H1 (cell line): ENCODE data around the gene ESYT2. TPM values are rescaled to one million over a fixed set of nuclear protein-coding genes. Genes with fewer than 3 reads are reported as not detected.

Experiments used
- ATF2 ChIP-seq: IDR thresholded peaks from 2 replicates; pipeline ENCODE4 v1.6.1; 2012; ENCODE audit warnings: low read length, inconsistent platforms
- CREB1 ChIP-seq: IDR thresholded peaks from 2 replicates; pipeline ENCODE4 v1.6.1; 2012; ENCODE audit warnings: inconsistent platforms
- EGR1 ChIP-seq: IDR thresholded peaks from 2 replicates; pipeline ENCODE4 v1.6.1; 2011; ENCODE audit warnings: low read depth, low read length, borderline replicate concordance
- FOSL1 ChIP-seq: IDR thresholded peaks from 2 replicates; pipeline ENCODE4 v1.6.1; 2011; ENCODE audit warnings: mild to moderate bottlenecking, low read depth, low read length, moderate library complexity; ENCODE audit not compliant: insufficient read depth
- JUN ChIP-seq: IDR thresholded peaks from 2 replicates; pipeline ENCODE4 v1.6.1; 2011; ENCODE audit warnings: low read depth, mild to moderate bottlenecking, improper control_type of control experiment, low read length
- MAFK ChIP-seq: IDR thresholded peaks from 2 replicates; pipeline ENCODE4 v1.6.1; 2012; ENCODE audit warnings: low read depth, mild to moderate bottlenecking, improper control_type of control experiment, low read length
- RNF2 ChIP-seq: fragments of 200-900, 300-1000 bp; sonication (generic); IDR thresholded peaks from 2 replicates; pipeline ENCODE4 v1.7.1; 2016; ENCODE audit warnings: borderline replicate concordance, low read depth, mild to moderate bottlenecking, antibody characterized with exemption, low read length; ENCODE audit not compliant: poor library complexity, severe bottlenecking; ENCODE audit errors: missing control alignments
- SIX5 ChIP-seq: IDR thresholded peaks from 2 replicates; pipeline ENCODE4 v1.6.1; 2011; ENCODE audit warnings: mild to moderate bottlenecking, low read depth, low read length
- SRF ChIP-seq: IDR thresholded peaks from 2 replicates; pipeline ENCODE4 v1.6.1; 2011; ENCODE audit warnings: mild to moderate bottlenecking, low read depth, low read length, moderate library complexity
- TAF7 ChIP-seq: optimal IDR thresholded peaks from 2 replicates; pipeline ENCODE3; 2011; ENCODE audit warnings: low read depth, mild to moderate bottlenecking, inconsistent platforms, low read length, moderate library complexity, borderline replicate concordance
- TBP ChIP-seq: IDR thresholded peaks from 2 replicates; pipeline ENCODE4 v1.6.1; 2011; ENCODE audit warnings: low read depth, low read length, improper control_type of control experiment
- YY1 ChIP-seq: IDR thresholded peaks from 2 replicates; pipeline ENCODE4 v1.6.1; 2011; ENCODE audit warnings: low read depth, mild to moderate bottlenecking, low read length
- polyA plus RNA-seq, 7 experiments: library from polyadenylated mRNA; depleted of rRNA in 3 of 7; stranded (reverse) in 5 of 7; unstranded in 2 of 7; fragments of >200 nt in 5 of 7; fragments of 200-250 nt in 2 of 7; gene quantifications; 1 replicate in 5 of 7; 2 replicates in 1 of 7; 4 replicates in 1 of 7; pipeline versions ENCODE4 v1.2.1 to v1.2.3, GENCODE V29; 2011 to 2013; ENCODE audit warnings: missing spikeins in 2 of 7, mixed read lengths in 2 of 7
- total RNA-seq: library from RNA; stranded (reverse); fragmentation: NEBNext Ultra II Directional; extraction: Animal tissue kit (Norgen Biotek cat#: 25700); gene quantifications from 2 replicates; pipeline ENCODE4 v1.2.1, GENCODE V29; 2021

ESYT2 gene
- total and polyA plus RNA-seq, 2 of the 8 experiments (the other 6 are each of a cell fraction or from before 2014, with no cell fraction given) = 27.0 to 37.5 TPM

GRCh38 chr7:158777793-158778192 is 51.5 kb downstream of the ESYT2 start (continued):
- no peak for TF ChIP-seq ATF2
- no peak for TF ChIP-seq CREB1
- no peak for TF ChIP-seq SIX5
- TF ChIP-seq MAFK = no peak
- no peak for TF ChIP-seq RNF2
- TF ChIP-seq JUN = no peak
- no peak for TF ChIP-seq EGR1
- TF ChIP-seq SRF = no peak
- TF ChIP-seq TAF7 = no peak
- no peak for TF ChIP-seq TBP
- TF ChIP-seq FOSL1 = no peak
- TF ChIP-seq YY1 = no peak
